Activated CD8-positive, alpha-beta memory T cell treated with anti-CD3 and anti-CD28 coated beads for 4 hours (primary cell): Measurements from ENCODE around the gene TECPR2.
"Not testable (repeated sequence)": the region's sequence is repeated elsewhere in the genome, so short reads cannot be mapped to it uniquely, and the experiment has no call there.

Source experiments
- DNase-seq, 2 donors: peaks; one replicate each; pipeline ENCODE4 v3.0.0-alpha.2; 2020; ENCODE audit warnings: low read depth in 2 of 2

Gene TECPR2

GRCh38 chr14:102525219-102525928 lies 162.6 kb downstream of the TECPR2 start:
- DNase-seq, result no peak

- DNase-seq, result no peak
Measured at GRCh38 chr14:102525929-102526497, 163.3 kb downstream of the TECPR2 start.

- no peak for DNase-seq
Measured at GRCh38 chr14:102528431-102529170, 165.9 kb downstream of the TECPR2 start.

- DNase-seq, result no peak
Measured at GRCh38 chr14:102530828-102531478, 168.2 kb downstream of the TECPR2 start.

GRCh38 chr14:102532204-102532658 lies 169.5 kb downstream of the TECPR2 start:
- no peak for DNase-seq

- no peak for DNase-seq
Measured at GRCh38 chr14:102537981-102538601, 175.3 kb downstream of the TECPR2 start.

GRCh38 chr14:102538602-102539543 lies 176.1 kb downstream of the TECPR2 start:
- no peak for DNase-seq

GRCh38 chr14:102539544-102540314 lies 177.0 kb downstream of the TECPR2 start:
- no peak for DNase-seq

GRCh38 chr14:102540315-102541028 lies 177.7 kb downstream of the TECPR2 start:
- no peak for DNase-seq

GRCh38 chr14:102541029-102541491 lies 178.3 kb downstream of the TECPR2 start:
- not testable (repeated sequence) for DNase-seq

GRCh38 chr14:102541771-102542170 lies 179.0 kb downstream of the TECPR2 start:
- DNase-seq, result no peak

- DNase-seq, result no peak
Measured at GRCh38 chr14:102544046-102544746, 181.5 kb downstream of the TECPR2 start.

GRCh38 chr14:102544747-102545460 lies 182.2 kb downstream of the TECPR2 start:
- no peak for DNase-seq

GRCh38 chr14:102545461-102546265 lies 182.9 kb downstream of the TECPR2 start:
- DNase-seq, result no peak

- DNase-seq, result no peak
Measured at GRCh38 chr14:102548616-102549240, 186.0 kb downstream of the TECPR2 start.

- DNase-seq, result not testable (repeated sequence)
Measured at GRCh38 chr14:102550927-102551401, 188.2 kb downstream of the TECPR2 start.
